Right atrium auricular region (tissue), 2 donors: Measurements from ENCODE around the gene SEC14L5. TPM values are rescaled to one million over a fixed set of nuclear protein-coding genes. Genes with fewer than 3 reads are reported as not detected.

Experiments used
- DNase-seq: peaks from one replicate; pipeline ENCODE4 v3.0.0-alpha.2; 2019; ENCODE audit warnings: low spot score
- H3K27ac ChIP-seq, 2 donors: fragments of 200-600 bp; sonication (generic); 1 replicate in 1 of 2; 2 replicates in 1 of 2; pipeline ENCODE4 v1.5.1; 2016 to 2019
- H3K27me3 ChIP-seq, 2 donors: fragments of 200-600 bp; sonication (generic); one replicate each; pipeline versions ENCODE4 v1.5.1 to v1.6.0; 2017 to 2019
- H3K36me3 ChIP-seq: fragments of 200-600 bp; sonication (generic); one replicate; pipeline ENCODE4 v1.5.1; 2016
- H3K4me1 ChIP-seq, 2 donors: fragments of 200-600 bp; sonication (generic); one replicate each; pipeline versions ENCODE4 v1.5.1 to v1.6.0; 2017 to 2019
- H3K4me3 ChIP-seq, 2 donors: fragments of 200-600 bp; sonication (generic); 1 replicate in 1 of 2; 2 replicates in 1 of 2; pipeline ENCODE4 v1.5.1; 2017 to 2019; ENCODE audit warnings: mild to moderate bottlenecking in 1 of 2, moderate library complexity in 1 of 2
- H3K9me3 ChIP-seq, 2 donors: fragments of 200-600 bp; sonication (generic); one replicate each; pipeline ENCODE4 v1.5.1; 2019
- CTCF ChIP-seq, 2 donors: fragments of 200-600 bp; sonication (generic); IDR thresholded peaks; one replicate each; pipeline ENCODE4 v1.5.1; 2019; ENCODE audit warnings: antibody characterized with exemption in 2 of 2
- total RNA-seq, 2 donors: library from RNA; depleted of rRNA; stranded (reverse); fragments of >200 nt; gene quantifications; one replicate each; pipeline ENCODE4 v1.1.0, GENCODE V29; 2016

Gene SEC14L5
- 1 to 10 TPM in 1 of 2 donors, under 1 TPM in 1; 0.28 to 2.0 TPM for total RNA-seq

- Histone ChIP-seq H3K27ac (peak within 1 kb of the TSS in 1 of 2 donors; percentile 4), H3K36me3 (no peaks in the 10 kb centered on the region), H3K4me1 (peaks cover 0 to 21% of the 10 kb centered on the region in 2 donors), H3K27me3 (no peaks in the 10 kb centered on the region), H3K9me3 (no peaks in the 10 kb centered on the region), H3K4me3 (peak within 1 kb of the TSS; percentile 37 to 53)
- no peak for TF ChIP-seq CTCF (IDR thresholded peaks at IDR 0.05)
- DNase-seq, result peak; percentile 97
Observed at GRCh38 chr16:4957720-4958509, at the start of gene SEC14L5. Gene SEC14L5, plus strand, starts transcription at chr16:4958330. Its CDS starts 994 bp downstream, at chr16:4959324.

- DNase-seq, result no peak
- Histone ChIP-seq H3K4me3 (no peak overlapping the region), H3K27ac (no peak overlapping the region), H3K4me1 (no peaks in the 10 kb centered on the region), H3K27me3 (no peaks in the 10 kb centered on the region), H3K9me3 (no peaks in the 10 kb centered on the region), H3K36me3 (no peaks in the 10 kb centered on the region)
- no peak for TF ChIP-seq CTCF (IDR thresholded peaks at IDR 0.05)
Observed at GRCh38 chr16:4908854-4909401, 49.2 kb upstream of the SEC14L5 start.

- TF ChIP-seq CTCF (IDR thresholded peaks at IDR 0.05), result no peak
- no peaks in the 10 kb centered on the region for H3K9me3 ChIP-seq
- H3K27me3 ChIP-seq, result no peaks in the 10 kb centered on the region
- H3K36me3 ChIP-seq, result no peaks in the 10 kb centered on the region
- H3K27ac ChIP-seq, result no peak overlapping the region
- DNase-seq, result no peak
- no peak overlapping the region for H3K4me3 ChIP-seq
- no peaks in the 10 kb centered on the region for H3K4me1 ChIP-seq
Observed at GRCh38 chr16:4909825-4910224, 48.3 kb upstream of the SEC14L5 start.

GRCh38 chr16:4910828-4911227, 47.3 kb upstream of the SEC14L5 start:
- Histone ChIP-seq H3K27me3 (no peaks in the 10 kb centered on the region), H3K9me3 (no peaks in the 10 kb centered on the region), H3K27ac (no peak overlapping the region), H3K36me3 (no peaks in the 10 kb centered on the region), H3K4me3 (no peak overlapping the region), H3K4me1 (no peaks in the 10 kb centered on the region)
- TF ChIP-seq CTCF (IDR thresholded peaks at IDR 0.05), result no peak
- no peak for DNase-seq

- no peaks in the 10 kb centered on the region for H3K36me3 ChIP-seq
- H3K27me3 ChIP-seq, result no peaks in the 10 kb centered on the region
- H3K27ac ChIP-seq, result no peak overlapping the region
- DNase-seq, result no peak
- no peaks in the 10 kb centered on the region for H3K4me1 ChIP-seq
- no peak overlapping the region for H3K4me3 ChIP-seq
- no peaks in the 10 kb centered on the region for H3K9me3 ChIP-seq
- no peak for TF ChIP-seq CTCF (IDR thresholded peaks at IDR 0.05)
Observed at GRCh38 chr16:4911970-4912386, 46.2 kb upstream of the SEC14L5 start.
